ENCODE data around the gene WDR90. TPM values are rescaled to one million over a fixed set of nuclear protein-coding genes. Genes with fewer than 3 reads are reported as not detected.

WDR90 gene
- total RNA-seq (2022; extraction: Qiagen RNA extraction; ENCODE audit: low read depth): 17.8 to 36.9 TPM (median 28.9 TPM) in 5 replicates

GRCh38 chr16:648781-649589 lies at the start of gene WDR90:
Gene WDR90 (plus strand): TSS chr16:649365. CDS start chr16:649417, 52 bp downstream.

GRCh38 chr16:630815-631405 lies 18.3 kb upstream of the WDR90 start, which contains the start of gene WFIKKN1:
Gene WFIKKN1 (plus strand): TSS chr16:630985. CDS start chr16:631254, 269 bp downstream.

GRCh38 chr16:636206-637080 lies 12.7 kb upstream of the WDR90 start, which contains the start of gene METTL26:
Gene METTL26 (minus strand): TSS chr16:636305. CDS start chr16:636290, 15 bp downstream.

GRCh38 chr16:641326-642188 lies 7.6 kb upstream of the WDR90 start, which contains the start of gene MCRIP2:
Gene MCRIP2 (plus strand): TSS chr16:641828. CDS start chr16:641992, 164 bp downstream.

GRCh38 chr16:667780-668518 lies 18.8 kb downstream of the WDR90 start, which contains the start of gene RHOT2:
Gene RHOT2 (plus strand): TSS chr16:668132. CDS start chr16:668200, 68 bp downstream.

GRCh38 chr16:674968-675883 lies 26.1 kb downstream of the WDR90 start, which contains the start of gene RHBDL1:
Gene RHBDL1 (plus strand): TSS chr16:675671. CDS start chr16:675791, 120 bp downstream.

GRCh38 chr16:679814-680624 lies 30.9 kb downstream of the WDR90 start, which contains the start of gene STUB1:
Gene STUB1 (plus strand): TSS chr16:680410. CDS start chr16:680526, 116 bp downstream.

GRCh38 chr16:684071-684794 lies 35.1 kb downstream of the WDR90 start, which contains the start of gene JMJD8:
Gene JMJD8 (minus strand): TSS chr16:684334. CDS start chr16:684319, 15 bp downstream.

GRCh38 chr16:705431-706188 lies 56.4 kb downstream of the WDR90 start, which contains the start of gene FBXL16:
Gene FBXL16 (minus strand): TSS chr16:705801. CDS start chr16:697405, 8,396 bp downstream.

GRCh38 chr16:714558-715476 lies 65.7 kb downstream of the WDR90 start, which contains the start of gene METRN:
Gene METRN (plus strand): TSS chr16:715118. CDS start chr16:715290, 172 bp downstream.

Other genes starting within 250 kb of the WDR90 start
- 23.0 to 28.9 TPM (median 24.7 TPM) in 5 replicates for gene DECR2, start 247.5 kb upstream of the WDR90 start, total RNA-seq (2022; extraction: Qiagen RNA extraction; ENCODE audit: low read depth)
- gene RAB11FIP3, start 223.7 kb upstream of the WDR90 start, total RNA-seq (2022; extraction: Qiagen RNA extraction; ENCODE audit: low read depth): 20.0 to 23.1 TPM (median 21.7 TPM) in 5 replicates
- 53.0 to 84.9 TPM (median 71.0 TPM) in 5 replicates for gene CAPN15, start 121.7 kb upstream of the WDR90 start, total RNA-seq (2022; extraction: Qiagen RNA extraction; ENCODE audit: low read depth)
- 0.05 to 0.17 TPM (median 0.09 TPM) in 5 replicates for gene PRR35, start 89.0 kb upstream of the WDR90 start, total RNA-seq (2022; extraction: Qiagen RNA extraction; ENCODE audit: low read depth)
- gene NHLRC4, start 82.4 kb upstream of the WDR90 start, total RNA-seq (2022; extraction: Qiagen RNA extraction; ENCODE audit: low read depth): 0.15 to 0.30 TPM (median 0.21 TPM) in 5 replicates
- gene PIGQ, start 79.4 kb upstream of the WDR90 start, total RNA-seq (2022; extraction: Qiagen RNA extraction; ENCODE audit: low read depth): 30.3 to 41.5 TPM (median 38.5 TPM) in 5 replicates
- 12.6 to 20.4 TPM (median 17.2 TPM) in 5 replicates for gene RAB40C, start 59.3 kb upstream of the WDR90 start, total RNA-seq (2022; extraction: Qiagen RNA extraction; ENCODE audit: low read depth)
- 0.13 to 0.23 TPM (median 0.16 TPM) in 5 replicates for gene WFIKKN1, start 18.4 kb upstream of the WDR90 start, total RNA-seq (2022; extraction: Qiagen RNA extraction; ENCODE audit: low read depth)
- 85.8 to 135 TPM (median 124 TPM) in 5 replicates for gene METTL26, start 13.1 kb upstream of the WDR90 start, total RNA-seq (2022; extraction: Qiagen RNA extraction; ENCODE audit: low read depth)
- gene MCRIP2, start 7.5 kb upstream of the WDR90 start, total RNA-seq (2022; extraction: Qiagen RNA extraction; ENCODE audit: low read depth): 25.3 to 44.8 TPM (median 38.3 TPM) in 5 replicates
- gene RHOT2, start 18.8 kb downstream of the WDR90 start, total RNA-seq (2022; extraction: Qiagen RNA extraction; ENCODE audit: low read depth): 64.2 to 95.4 TPM (median 87.5 TPM) in 5 replicates
- 0.75 to 1.6 TPM (median 1.4 TPM) in 5 replicates for gene RHBDL1, start 26.3 kb downstream of the WDR90 start, total RNA-seq (2022; extraction: Qiagen RNA extraction; ENCODE audit: low read depth)
- 91.8 to 121 TPM (median 114 TPM) in 5 replicates for gene STUB1, start 31.0 kb downstream of the WDR90 start, total RNA-seq (2022; extraction: Qiagen RNA extraction; ENCODE audit: low read depth)
- gene JMJD8, start 35.0 kb downstream of the WDR90 start, total RNA-seq (2022; extraction: Qiagen RNA extraction; ENCODE audit: low read depth): 67.9 to 83.7 TPM (median 77.0 TPM) in 5 replicates
- 4.7 to 6.4 TPM (median 6.0 TPM) in 5 replicates for gene WDR24, start 41.0 kb downstream of the WDR90 start, total RNA-seq (2022; extraction: Qiagen RNA extraction; ENCODE audit: low read depth)
- gene FBXL16, start 56.4 kb downstream of the WDR90 start, total RNA-seq (2022; extraction: Qiagen RNA extraction; ENCODE audit: low read depth): 1.5 to 2.9 TPM (median 2.5 TPM) in 5 replicates
- gene METRN, start 65.8 kb downstream of the WDR90 start, total RNA-seq (2022; extraction: Qiagen RNA extraction; ENCODE audit: low read depth): 79.7 to 194 TPM (median 166 TPM) in 5 replicates
- gene ANTKMT, start 71.8 kb downstream of the WDR90 start, total RNA-seq (2022; extraction: Qiagen RNA extraction; ENCODE audit: low read depth): 26.6 to 61.4 TPM (median 50.6 TPM) in 5 replicates
- gene CCDC78, start 77.1 kb downstream of the WDR90 start, total RNA-seq (2022; extraction: Qiagen RNA extraction; ENCODE audit: low read depth): 3.6 to 6.4 TPM (median 5.5 TPM) in 5 replicates
- 15.6 to 20.5 TPM (median 17.4 TPM) in 5 replicates for gene HAGHL, start 77.7 kb downstream of the WDR90 start, total RNA-seq (2022; extraction: Qiagen RNA extraction; ENCODE audit: low read depth)
- 18.9 to 25.8 TPM (median 23.7 TPM) in 5 replicates for gene CIAO3, start 91.6 kb downstream of the WDR90 start, total RNA-seq (2022; extraction: Qiagen RNA extraction; ENCODE audit: low read depth)
- gene MSLN, start 111.4 kb downstream of the WDR90 start, total RNA-seq (2022; extraction: Qiagen RNA extraction; ENCODE audit: low read depth): 2.1 to 2.5 TPM (median 2.2 TPM) in 5 replicates
- 34.1 to 56.4 TPM (median 47.4 TPM) in 5 replicates for gene RPUSD1, start 139.0 kb downstream of the WDR90 start, total RNA-seq (2022; extraction: Qiagen RNA extraction; ENCODE audit: low read depth)
- 13.3 to 26.7 TPM (median 24.8 TPM) in 5 replicates for gene CHTF18, start 139.3 kb downstream of the WDR90 start, total RNA-seq (2022; extraction: Qiagen RNA extraction; ENCODE audit: low read depth)
- not detected in 5 replicates for gene GNG13, start 151.4 kb downstream of the WDR90 start, total RNA-seq (2022; extraction: Qiagen RNA extraction; ENCODE audit: low read depth)

Data from A549 treated with DMSO at 1 μM for 4 hours (cell line).